Activated CD4-positive, alpha-beta T cell treated with anti-CD3 and anti-CD28 coated beads, Interleukin-10, Interleukin-2, amounts not matched to agents 100 ng/mL and 50 ng/mL, durations not matched to agents 16 hours and 8 hours (primary cell): ENCODE data around the gene SEC16A.

Source experiments
- DNase-seq: peaks from one replicate; pipeline ENCODE4 v3.0.0-alpha.2; 2020

The SEC16A gene

GRCh38 chr9:136482793-136483588 is at the start of gene SEC16A:
SEC16A (minus strand) TSS chr9:136483040; CDS start chr9:136477615, 5,425 bp downstream.
- DNase-seq, result peak; percentile 99

GRCh38 chr9:136531904-136532798 is 49.3 kb upstream of the SEC16A start:
- DNase-seq, result peak; percentile 31

- no peak for DNase-seq
Measured at GRCh38 chr9:136531186-136531903, 48.5 kb upstream of the SEC16A start.

GRCh38 chr9:136530461-136531089 is 47.7 kb upstream of the SEC16A start:
- no peak for DNase-seq

- no peak for DNase-seq
Measured at GRCh38 chr9:136529516-136530460, 46.9 kb upstream of the SEC16A start.

- no peak for DNase-seq
Measured at GRCh38 chr9:136528716-136529341, 46.0 kb upstream of the SEC16A start.

- no peak for DNase-seq
Measured at GRCh38 chr9:136527721-136528710, 45.2 kb upstream of the SEC16A start.

- no peak for DNase-seq
Measured at GRCh38 chr9:136527131-136527530, 44.3 kb upstream of the SEC16A start.

GRCh38 chr9:136526625-136527066 is 43.8 kb upstream of the SEC16A start:
- no peak for DNase-seq

- DNase-seq, result no peak
Measured at GRCh38 chr9:136525841-136526499, 43.1 kb upstream of the SEC16A start.

- DNase-seq, result no peak
Measured at GRCh38 chr9:136525207-136525606, 42.4 kb upstream of the SEC16A start.

GRCh38 chr9:136522314-136523237 is 39.7 kb upstream of the SEC16A start:
- DNase-seq, result no peak

- DNase-seq, result no peak
Measured at GRCh38 chr9:136521537-136521936, 38.7 kb upstream of the SEC16A start.

- no peak for DNase-seq
Measured at GRCh38 chr9:136520053-136520540, 37.3 kb upstream of the SEC16A start.

- DNase-seq, result no peak
Measured at GRCh38 chr9:136519263-136520052, 36.6 kb upstream of the SEC16A start.

- DNase-seq, result no peak
Measured at GRCh38 chr9:136518623-136519022, 35.8 kb upstream of the SEC16A start.

- DNase-seq, result no peak
Measured at GRCh38 chr9:136517950-136518349, 35.1 kb upstream of the SEC16A start.
